GM18909 (cell line): ENCODE measurements around the gene LRRTM4.

Experiments
- ATAC-seq: cut with Tn5 transposase; IDR thresholded peaks from one replicate; pipeline ENCODE4 v1.9.1; 2021; ENCODE audit warnings: mild to moderate bottlenecking; ENCODE audit not compliant: unreplicated experiment, poor library complexity

LRRTM4 gene

GRCh38 chr2:77328134-77328931 lies 193.8 kb downstream of the LRRTM4 start:
- no peak for ATAC-seq

GRCh38 chr2:77325395-77325794 lies 196.8 kb downstream of the LRRTM4 start:
- no peak for ATAC-seq

DNA sequence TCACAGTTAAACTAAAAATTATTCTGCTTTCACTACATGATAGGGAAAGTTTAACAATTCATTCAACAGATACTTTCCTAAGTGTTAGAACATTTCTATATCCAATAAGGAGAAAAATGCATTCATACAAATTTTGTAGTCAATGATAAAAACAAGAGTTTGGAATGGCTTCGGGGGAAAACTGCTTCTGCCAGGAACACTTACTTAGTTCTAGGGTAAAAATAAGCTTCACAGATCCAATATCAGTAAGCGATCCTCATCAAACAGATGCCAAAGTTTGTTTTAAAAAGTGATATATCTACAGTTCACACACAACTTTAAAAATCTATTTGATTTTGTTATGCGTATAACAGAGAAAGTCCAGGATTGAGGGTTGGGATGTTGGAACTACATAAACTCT lies 199.7 kb downstream of the LRRTM4 start:
- ATAC-seq: no peak

DNA sequence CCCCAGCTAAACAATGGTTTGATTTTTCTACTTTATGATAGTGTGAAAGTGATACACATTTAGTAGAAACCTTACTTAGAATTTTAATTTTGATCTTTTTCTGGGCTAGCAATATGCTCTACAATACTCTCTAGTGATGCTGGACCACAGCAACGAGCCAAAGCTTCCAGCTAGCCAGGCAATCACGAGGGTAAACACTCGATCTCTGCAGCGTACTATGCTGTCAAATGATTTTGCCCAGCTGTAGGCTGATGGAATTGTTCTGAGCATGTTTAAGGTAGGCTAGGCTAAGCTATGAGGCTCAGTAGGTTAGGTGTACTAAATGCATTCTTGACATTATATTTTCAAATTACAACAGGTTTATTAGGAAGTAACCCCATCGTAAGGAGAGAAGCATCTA lies 207.5 kb downstream of the LRRTM4 start:
- ATAC-seq: no peak

GRCh38 chr2:77310416-77310815 lies 211.8 kb downstream of the LRRTM4 start:
- ATAC-seq: no peak

- ATAC-seq: no peak
Observed at GRCh38 chr2:77309725-77310124, 212.5 kb downstream of the LRRTM4 start.

DNA sequence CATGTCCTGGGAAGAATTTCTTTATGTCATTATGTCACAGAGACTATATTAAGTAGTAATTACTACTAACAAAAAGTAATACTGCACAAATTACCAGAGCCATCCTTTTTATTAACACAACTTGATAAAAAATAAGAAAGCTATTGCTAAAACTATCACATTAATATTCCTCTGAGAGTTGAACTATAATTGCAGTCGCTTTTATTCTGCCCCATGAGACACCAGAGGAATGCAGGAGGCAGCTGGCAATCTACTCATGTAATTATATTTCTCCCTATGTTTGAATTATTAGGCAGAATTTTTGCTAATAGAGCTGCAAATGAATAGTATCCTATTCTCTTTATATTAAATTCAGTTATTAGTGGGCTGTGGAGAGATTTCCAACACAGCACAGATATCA lies 220.7 kb downstream of the LRRTM4 start:
- no peak for ATAC-seq

GRCh38 chr2:77296791-77297190 lies 225.4 kb downstream of the LRRTM4 start:
- no peak for ATAC-seq

- no peak for ATAC-seq
Observed at GRCh38 chr2:77294474-77294873, 227.7 kb downstream of the LRRTM4 start.

DNA sequence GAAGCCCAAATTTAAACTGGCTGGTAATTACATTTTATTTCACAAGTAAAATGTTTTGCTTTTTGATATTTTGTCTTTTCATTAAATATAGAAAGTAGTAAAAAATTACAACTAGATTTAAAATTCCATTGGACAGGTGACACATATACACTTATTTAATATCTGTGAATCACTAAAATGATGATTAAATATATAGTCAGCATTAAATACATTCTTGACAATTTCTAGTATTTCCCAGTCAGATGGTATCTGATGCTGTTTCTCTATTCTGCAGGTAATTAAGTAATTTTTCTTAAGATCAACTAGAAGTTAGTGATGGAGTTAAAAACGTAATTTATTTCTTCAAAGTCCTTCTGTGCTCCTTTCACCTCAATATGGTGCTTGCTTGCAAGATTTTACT lies 237.8 kb downstream of the LRRTM4 start:
- ATAC-seq: no peak

DNA sequence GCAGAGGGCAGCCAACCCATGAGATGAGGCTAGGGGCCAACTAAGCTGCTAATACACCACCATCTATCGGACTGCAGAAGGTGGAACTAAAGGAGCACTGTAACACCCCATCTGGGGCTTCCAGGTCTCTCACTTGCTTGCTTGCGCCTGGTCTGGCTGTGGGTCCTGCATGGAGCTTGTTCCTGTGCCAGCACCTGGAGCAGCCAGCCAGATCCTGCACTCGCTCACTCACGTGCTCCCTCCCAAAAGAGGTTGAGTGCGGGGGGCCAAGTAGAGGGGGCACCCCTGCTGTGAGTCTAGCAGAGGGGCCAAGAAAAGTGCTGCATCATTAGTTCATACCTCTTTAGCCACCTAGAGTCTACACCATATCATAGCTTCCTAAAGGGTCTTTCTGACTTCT lies 250.9 kb downstream of the LRRTM4 start:
- ATAC-seq: no peak

DNA sequence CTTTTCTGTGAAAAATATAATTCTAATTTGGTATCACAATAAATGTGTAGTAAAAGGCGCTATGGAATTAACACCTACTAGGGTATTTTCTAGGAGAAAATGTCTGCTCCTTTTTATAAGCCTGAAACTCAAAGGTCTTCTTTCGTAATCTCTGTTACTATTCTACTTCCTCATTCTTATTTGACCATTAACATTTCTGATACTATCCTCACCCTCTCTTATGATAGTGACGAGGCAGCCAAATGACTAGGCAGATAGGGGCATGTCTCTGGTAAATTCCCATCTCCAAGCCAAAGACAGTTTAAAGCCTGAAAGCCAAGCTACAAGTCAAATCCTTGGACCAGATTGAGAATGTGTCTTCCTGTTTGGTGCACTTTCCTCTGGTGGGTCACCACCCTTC lies 251.7 kb downstream of the LRRTM4 start:
- ATAC-seq: no peak

DNA sequence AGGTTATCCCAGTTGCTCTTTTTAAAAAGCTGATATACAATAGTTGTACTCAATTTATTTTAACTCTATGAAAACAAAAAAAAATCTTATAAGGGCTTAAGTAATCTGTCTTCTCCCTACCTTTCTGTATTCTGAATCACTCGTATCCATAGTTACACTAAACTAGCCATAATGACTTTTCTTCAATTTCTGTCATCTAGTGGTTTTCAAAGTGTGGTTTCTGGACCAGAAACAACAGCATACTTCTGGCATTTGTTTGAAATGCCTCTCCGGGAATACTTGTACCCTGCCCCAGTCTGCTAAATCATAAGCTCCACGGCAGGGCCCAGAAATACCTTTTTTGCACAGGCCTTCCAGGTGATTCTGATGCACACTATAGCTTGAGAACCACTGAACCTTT lies 253.6 kb downstream of the LRRTM4 start:
- no peak for ATAC-seq

- ATAC-seq: no peak
Observed at GRCh38 chr2:77232909-77233425, 289.2 kb downstream of the LRRTM4 start.

DNA sequence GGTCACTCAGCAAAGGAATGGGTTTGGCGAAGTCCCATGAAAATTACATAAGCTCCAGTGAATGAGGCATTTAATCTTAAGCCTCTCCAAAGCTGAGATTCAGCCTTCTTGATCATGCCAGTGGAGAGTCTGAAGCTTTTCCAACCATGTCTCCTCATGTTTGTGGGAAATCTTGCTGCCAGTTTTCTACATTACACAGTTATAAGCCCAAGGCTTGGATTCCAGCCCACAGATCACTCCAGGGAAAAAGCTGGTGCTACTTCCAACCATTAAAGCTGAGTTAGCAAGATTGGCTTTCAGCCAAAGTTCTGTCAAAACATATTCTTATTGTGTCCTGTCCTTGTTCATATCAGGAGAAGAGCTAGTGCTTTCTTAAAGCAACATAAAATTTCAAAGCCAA lies 293.8 kb downstream of the LRRTM4 start:
- ATAC-seq: no peak

DNA sequence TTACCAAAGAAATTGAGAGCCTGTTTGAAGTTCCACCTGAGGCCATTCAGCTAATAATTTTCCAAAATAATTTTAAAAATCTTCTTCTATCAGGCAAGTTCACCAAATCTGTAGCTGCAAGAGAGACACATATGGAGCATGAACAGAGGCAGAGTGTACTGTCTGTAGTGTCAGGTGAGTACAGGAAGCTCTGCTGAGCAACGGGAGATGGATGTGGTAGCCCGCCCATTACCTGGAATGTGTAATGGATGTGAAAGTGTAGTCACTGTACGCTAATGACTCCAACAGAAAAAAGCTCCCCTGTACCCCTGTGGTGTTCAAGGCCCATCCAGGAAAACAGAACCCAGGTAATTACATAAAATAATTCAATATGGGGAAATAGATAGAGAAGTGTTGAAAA lies 311.5 kb downstream of the LRRTM4 start:
- ATAC-seq: no peak

- ATAC-seq: no peak
Observed at GRCh38 chr2:77207331-77207730, 314.8 kb downstream of the LRRTM4 start.

- ATAC-seq: no peak
Observed at GRCh38 chr2:77201755-77202154, 320.4 kb downstream of the LRRTM4 start.

GRCh38 chr2:77199411-77199810 lies 322.8 kb downstream of the LRRTM4 start:
- ATAC-seq: no peak

DNA sequence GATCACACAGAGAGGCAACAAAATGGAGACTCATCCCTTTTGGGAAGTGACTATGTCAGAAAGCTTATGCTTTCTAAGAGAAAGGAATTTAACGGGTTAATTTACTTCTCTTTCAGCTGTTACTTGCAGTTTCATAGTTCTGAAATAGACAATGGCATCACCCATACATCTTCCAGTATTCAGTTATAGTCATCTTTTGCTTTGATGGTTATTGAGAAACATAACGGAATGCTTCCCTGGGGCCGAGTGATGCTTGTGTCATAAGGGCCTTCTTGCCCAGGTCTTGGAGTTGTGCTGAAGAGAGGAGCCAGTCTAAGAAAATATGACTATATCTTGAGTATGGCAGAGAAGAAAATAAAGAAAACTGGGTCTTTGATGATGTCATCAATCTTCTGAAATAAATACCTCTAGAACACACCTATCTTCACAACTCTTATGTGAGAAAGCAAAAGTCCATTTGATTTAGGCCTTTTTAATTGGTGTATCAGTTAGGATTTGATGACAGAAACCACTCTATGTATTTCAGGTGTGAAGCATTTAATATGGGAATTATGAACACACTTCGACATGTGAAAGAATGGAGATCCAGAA lies 328.2 kb downstream of the LRRTM4 start:
- ATAC-seq: no peak

GRCh38 chr2:77192811-77193289 lies 329.3 kb downstream of the LRRTM4 start:
- ATAC-seq: no peak

DNA sequence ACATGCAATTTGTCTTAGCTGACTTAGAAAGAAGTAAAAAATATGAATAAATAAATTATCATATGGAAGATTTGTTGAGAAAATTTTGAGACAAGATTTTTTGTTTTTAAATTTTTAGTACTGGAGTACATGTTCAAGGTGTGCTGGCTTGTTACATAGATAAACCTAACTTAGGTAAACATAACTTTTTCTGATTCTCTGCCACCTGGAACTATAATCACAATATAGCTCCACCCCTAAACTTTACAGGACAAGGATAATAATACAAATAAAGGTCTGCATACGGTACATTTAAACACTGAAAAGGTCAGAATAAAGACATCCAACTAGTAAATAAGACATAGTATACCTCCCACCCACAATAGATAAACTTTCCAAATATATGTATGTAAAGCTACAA lies 330.5 kb downstream of the LRRTM4 start:
- no peak for ATAC-seq
